SK-N-SH (cell line): ENCODE results near the gene LRMDA. TPM values are rescaled to one million over a fixed set of nuclear protein-coding genes. Genes with fewer than 3 reads are reported as not detected.

Experiments used
- CTCF ChIA-PET: fragments of 300-600, 350-600 bp; formaldehyde crosslinking; extraction: SDS; loops from one replicate; lab custom pipeline; 2021; lab: Yijun Ruan, JAX
- POLR2A ChIA-PET: fragments of 350-600 bp; sonication (Branson Sonifier 250); formaldehyde crosslinking; extraction: SDS; loops from one replicate; lab custom pipeline; 2020; ENCODE audit warnings: antibody characterized with exemption, inconsistent platforms; lab: Yijun Ruan, JAX
- DNase-seq: peaks from one replicate; pipeline ENCODE4 v3.0.0; 2012
- H2AFZ ChIP-seq: fragments of 200-600 bp; sonication (generic); 2 replicates; pipeline ENCODE4 v1.8.1; 2016; ENCODE audit warnings: antibody characterized with exemption, mild to moderate bottlenecking, low read depth
- H3F3A ChIP-seq: fragments of 200-600 bp; sonication (generic); replicated peaks from 2 replicates; pipeline ENCODE3; 2016; ENCODE audit warnings: antibody characterized with exemption, mild to moderate bottlenecking; ENCODE audit not compliant: insufficient read depth
- H3K27ac ChIP-seq, 2 experiments: fragments of 200-500 bp in 1 of 2; fragments of 200-600 bp in 1 of 2; sonication (Bioruptor generic) in 1 of 2; sonication (generic), shearing (Covaris generic) in 1 of 2; 2 replicates each; pipeline versions ENCODE4 v1.5.1 to v1.6.1; 2014 to 2016; ENCODE audit warnings: low read depth in 2 of 2, inconsistent platforms in 1 of 2, low read length in 1 of 2, mild to moderate bottlenecking in 1 of 2, mixed read lengths in 1 of 2
- H3K27me3 ChIP-seq: fragments of 200-600 bp; sonication (generic), shearing (Covaris generic); 2 replicates; pipeline ENCODE4 v1.6.1; 2016; ENCODE audit warnings: mixed run types; ENCODE audit not compliant: insufficient read depth
- H3K36me3 ChIP-seq, 2 experiments: fragments of 200-500 bp in 1 of 2; fragments of 200-600 bp in 1 of 2; sonication (Bioruptor generic) in 1 of 2; sonication (generic) in 1 of 2; replicated peaks in 1 of 2; 2 replicates each; pipeline versions ENCODE3 to v1.5.1; 2014 to 2016; ENCODE audit warnings: low read length in 1 of 2, mild to moderate bottlenecking in 1 of 2; ENCODE audit not compliant: insufficient read depth in 2 of 2, control insufficient read depth in 1 of 2
- H3K4me1 ChIP-seq, 2 experiments: fragments of 200-500 bp in 1 of 2; fragments of 200-600 bp in 1 of 2; sonication (Bioruptor generic) in 1 of 2; sonication (generic), shearing (Covaris generic) in 1 of 2; 2 replicates each; pipeline versions ENCODE4 v1.5.1 to v1.6.1; 2014 to 2016; ENCODE audit warnings: low read depth in 1 of 2, low read length in 1 of 2, mixed run types in 1 of 2; ENCODE audit not compliant: insufficient read depth in 2 of 2, control insufficient read depth in 1 of 2
- H3K4me2 ChIP-seq: fragments of 200-600 bp; sonication (generic), shearing (Covaris generic); 2 replicates; pipeline ENCODE4 v1.6.1; 2017; ENCODE audit warnings: mixed run types
- H3K4me3 ChIP-seq, 2 experiments: fragments of 200-500 bp in 1 of 2; fragments of 200-600 bp in 1 of 2; sonication (Bioruptor generic) in 1 of 2; sonication (generic), shearing (Covaris generic) in 1 of 2; 2 replicates each; pipeline versions ENCODE4 v1.5.1 to v1.8.1; 2014 to 2016; ENCODE audit warnings: low read depth in 2 of 2, inconsistent platforms in 1 of 2, low read length in 1 of 2, mild to moderate bottlenecking in 1 of 2, mixed read lengths in 1 of 2, moderate library complexity in 1 of 2
- H3K79me2 ChIP-seq: fragments of 200-600 bp; sonication (generic); 2 replicates; pipeline ENCODE4 v1.8.1; 2017; ENCODE audit warnings: mild to moderate bottlenecking; ENCODE audit not compliant: insufficient read depth
- H3K9ac ChIP-seq: fragments of 200-600 bp; sonication (generic); 2 replicates; pipeline ENCODE4 v1.6.1; 2017; ENCODE audit warnings: mixed run types
- H3K9me2 ChIP-seq: fragments of 200-600 bp; sonication (generic); 2 replicates; pipeline ENCODE4 v1.6.1; 2017; ENCODE audit warnings: mixed run types
- H3K9me3 ChIP-seq: fragments of 200-600 bp; sonication (generic); 2 replicates; pipeline ENCODE4 v1.6.1; 2017; ENCODE audit warnings: mixed run types, mild to moderate bottlenecking, moderate library complexity
- H4K20me1 ChIP-seq: fragments of 200-600 bp; sonication (generic); 2 replicates; pipeline ENCODE4 v1.6.1; 2017; ENCODE audit warnings: mild to moderate bottlenecking, mixed run types; ENCODE audit not compliant: insufficient read depth
- CTCF ChIP-seq: fragments of 200-600 bp; sonication (generic); IDR thresholded peaks from 2 replicates; pipeline ENCODE4 v1.6.1; 2017; ENCODE audit warnings: antibody characterized with exemption, mild to moderate bottlenecking, moderate library complexity
- EP300 ChIP-seq, 2 experiments: IDR thresholded peaks; 2 replicates each; pipeline versions ENCODE4 v1.4.0 to v1.6.1; 2012; ENCODE audit warnings: borderline replicate concordance in 1 of 2, low read depth in 1 of 2, low read length in 1 of 2
- GABPA ChIP-seq: IDR thresholded peaks from 2 replicates; pipeline ENCODE4 v1.4.0; 2012; ENCODE audit warnings: low read depth, mild to moderate bottlenecking
- IRF3 ChIP-seq: fragments of 150-350 bp; IDR thresholded peaks from 2 replicates; pipeline ENCODE4 v1.6.1; 2016; ENCODE audit warnings: mild to moderate bottlenecking, low read depth, low read length
- RCOR1 ChIP-seq: fragments of 150-350 bp; IDR thresholded peaks from 2 replicates; pipeline ENCODE4 v1.6.1; 2017; ENCODE audit warnings: antibody characterized with exemption, low read length
- REST ChIP-seq: IDR thresholded peaks from 2 replicates; pipeline ENCODE4 v1.6.1; 2012; ENCODE audit warnings: mild to moderate bottlenecking, low read depth, low read length, moderate library complexity
- WGBS: methylation state at CpG from one replicate; pipeline ENCODE4 v1.1.6; 2017; ENCODE audit warnings: low lambda C conversion rate; 5-methylcytosine and 5-hydroxymethylcytosine counted together
- polyA plus RNA-seq, 3 experiments: library from polyadenylated mRNA; depleted of rRNA; stranded (reverse); fragments of >200 nt; gene quantifications; 2 replicates each; pipeline ENCODE4 v1.2.3, GENCODE V29; 2012

Gene LRMDA
- polyA plus RNA-seq, 1 of the 3 experiments (the other 2 are of a cell fraction) = 0.95 TPM

- Histone ChIP-seq H3K36me3 (no peaks in the 10 kb centered on the region), H3K27ac (no peak overlapping the region), H3K9me3 (no peaks in the 10 kb centered on the region)
- CTCF ChIA-PET = interaction anchor here (0.9 to 1.5 kb wide), 3 partner anchors 8 to 56 kb away, joined by 3 to 4 read pairs (median 3); no protein-coding TSS in a partner anchor
- no peak for TF ChIP-seq REST
- TF ChIP-seq CTCF = no peak
- no peak for TF ChIP-seq IRF3
- no peak for TF ChIP-seq GABPA
- TF ChIP-seq RCOR1 = no peak
- TF ChIP-seq, all 33 proteins: peak for 0
- no peak overlapping the region for H2AFZ ChIP-seq
- H3K27me3 ChIP-seq = no peaks in the 10 kb centered on the region
- H3K4me2 ChIP-seq = no peak overlapping the region
- WGBS = 51% methylated on average over 5 of the region's 5 CpGs
- DNase-seq = no peak
- H3K9me2 ChIP-seq = no peaks in the 10 kb centered on the region
- no peak overlapping the region for H3K9ac ChIP-seq
- no peak overlapping the region for H3K4me3 ChIP-seq
- H3F3A ChIP-seq = no peaks in the 10 kb centered on the region
- H3K79me2 ChIP-seq = no peaks in the 10 kb centered on the region
- no peaks in the 10 kb centered on the region for H4K20me1 ChIP-seq
- POLR2A ChIA-PET = no interaction called here
- peaks cover 0 to 2% of the 10 kb centered on the region in 2 experiments; a peak in 2 of 4 replicates for H3K4me1 ChIP-seq
Measured at GRCh38 chr10:75902816-75903215, 471.4 kb downstream of the LRMDA start.

GRCh38 chr10:75904499-75905283, 473.3 kb downstream of the LRMDA start:
- ChIA-PET POLR2A (interaction anchor here (0.7 kb wide), 1 partner anchor 14 kb away, joined by 4 read pairs; no protein-coding TSS in a partner anchor), CTCF (interaction anchor here (0.6 to 0.9 kb wide), 2 partner anchors 12 to 644 kb away, joined by 3 to 4 read pairs; no protein-coding TSS in a partner anchor)
- Histone ChIP-seq H3K4me2 (no peak overlapping the region), H3K4me1 (peaks cover 0 to 2% of the 10 kb centered on the region in 2 experiments; a peak in 2 of 4 replicates), H3K79me2 (no peaks in the 10 kb centered on the region), H3K27ac (no peak overlapping the region), H3F3A (no peaks in the 10 kb centered on the region), H3K36me3 (no peaks in the 10 kb centered on the region), H3K9ac (no peak overlapping the region), H3K9me2 (no peaks in the 10 kb centered on the region), H4K20me1 (no peaks in the 10 kb centered on the region), H2AFZ (no peak overlapping the region), H3K9me3 (no peaks in the 10 kb centered on the region), H3K4me3 (no peak overlapping the region), H3K27me3 (no peaks in the 10 kb centered on the region)
- WGBS = 51% methylated on average over 15 of the region's 15 CpGs
- TF ChIP-seq EP300 (IDR thresholded peaks at IDR 0.05; ENCODE audit: borderline replicate concordance in 1 of 2, low read depth in 1 of 2, low read length in 1 of 2) (peak in 1 of 2 experiments; percentile 14; a peak in 1 of 4 replicates), REST (no peak)
- peak; percentile 24 for DNase-seq
